ENCODE data around the gene RGN. TPM values are rescaled to one million over a fixed set of nuclear protein-coding genes. Genes with fewer than 3 reads are reported as not detected.
"Not testable (repeated sequence)": the region's sequence is repeated elsewhere in the genome, so short reads cannot be mapped to it uniquely, and the experiment has no call there.

The RGN gene
- total RNA-seq, 1 experiment from 2014 or later, result 1.8 TPM

- ChIA-PET POLR2A (ENCODE audit: low non-redundant PET) (no interaction called here), CTCF (no interaction called here)
- intact Hi-C loops (cut with micrococcal nuclease; ENCODE audit: unreplicated experiment), result no loop called here
- BruUV-seq (replicated peaks), result TSS peak; percentile 70
- no peak for DNase-seq (ENCODE audit: low spot score)
- Histone ChIP-seq H3K4me1 (ENCODE audit: insufficient read depth, low read length, poor library complexity, severe bottlenecking) (no peaks in the 10 kb centered on the region), H3K9me3 (ENCODE audit: low read depth, low read length, poor library complexity, severe bottlenecking) (no peaks in the 10 kb centered on the region), H3K4me3 (ENCODE audit: low read depth, low read length, poor library complexity, severe bottlenecking) (peak overlapping the region; percentile 50), H3K27ac (ENCODE audit: low read depth, low read length, poor library complexity, severe bottlenecking) (no peak overlapping the region), H3K36me3 (ENCODE audit: insufficient read depth, low read length, poor library complexity, severe bottlenecking) (no peaks in the 10 kb centered on the region), H3K27me3 (replicated peaks; ENCODE audit: insufficient read depth, low read depth, low read length, poor library complexity) (no peaks in the 10 kb centered on the region)
- TF ChIP-seq CTCF (conservative IDR thresholded peaks at IDR 0.05; ENCODE audit: low read depth, low read length), result no peak
- TF ChIP-seq EZH2 (IDR thresholded peaks at IDR 0.05; ENCODE audit: borderline replicate concordance, low read depth, low read length, poor library complexity, severe bottlenecking), result no peak
These were observed 51.7 kb downstream of the RGN start for GRCh38 chrX:47129899-47130358.

DNA sequence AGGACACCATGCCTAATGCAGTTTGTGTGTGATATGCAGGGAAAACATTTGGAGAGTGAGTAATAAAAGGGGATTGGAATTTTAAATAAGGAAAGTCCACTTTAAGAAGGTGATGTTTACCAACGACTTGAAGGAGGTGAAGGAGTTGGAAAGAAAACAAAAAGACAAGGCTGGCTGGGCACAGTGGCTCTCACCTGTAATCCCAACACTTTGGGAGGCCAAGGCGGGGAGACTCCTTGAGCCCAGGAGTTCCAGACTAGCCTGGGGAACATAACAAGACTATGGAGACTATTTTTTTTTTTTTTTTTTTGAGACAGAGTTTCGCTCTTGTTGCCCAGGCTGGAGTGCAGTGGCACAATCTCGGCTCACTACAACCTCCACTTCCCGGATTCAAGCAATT, 55.2 kb downstream of the RGN start:
- TF ChIP-seq EZH2 (IDR thresholded peaks at IDR 0.05; ENCODE audit: borderline replicate concordance, low read depth, low read length, poor library complexity, severe bottlenecking) (no peak), CTCF (conservative IDR thresholded peaks at IDR 0.05; ENCODE audit: low read depth, low read length) (no peak)
- DNase-seq (ENCODE audit: low spot score), result no peak
- ChIA-PET CTCF (no interaction called here), POLR2A (ENCODE audit: low non-redundant PET) (no interaction called here)
- no peaks in the 10 kb centered on the region for H3K36me3 ChIP-seq (ENCODE audit: insufficient read depth, low read length, poor library complexity, severe bottlenecking)
- no peak overlapping the region for H3K27ac ChIP-seq (ENCODE audit: low read depth, low read length, poor library complexity, severe bottlenecking)
- intact Hi-C loops (cut with micrococcal nuclease; ENCODE audit: unreplicated experiment), result no loop called here
- no peaks in the 10 kb centered on the region for H3K27me3 ChIP-seq (replicated peaks; ENCODE audit: insufficient read depth, low read depth, low read length, poor library complexity)
- no peak overlapping the region for H3K4me3 ChIP-seq (ENCODE audit: low read depth, low read length, poor library complexity, severe bottlenecking)
- no peaks in the 10 kb centered on the region for H3K4me1 ChIP-seq (ENCODE audit: insufficient read depth, low read length, poor library complexity, severe bottlenecking)
- BruUV-seq (replicated peaks), result no TSS peak
- H3K9me3 ChIP-seq (ENCODE audit: low read depth, low read length, poor library complexity, severe bottlenecking), result no peaks in the 10 kb centered on the region

- H3K27ac ChIP-seq (ENCODE audit: low read depth, low read length, poor library complexity, severe bottlenecking); H3K27me3 ChIP-seq (replicated peaks; ENCODE audit: insufficient read depth, low read depth, low read length, poor library complexity); H3K36me3 ChIP-seq (ENCODE audit: insufficient read depth, low read length, poor library complexity, severe bottlenecking); H3K9me3 ChIP-seq (ENCODE audit: low read depth, low read length, poor library complexity, severe bottlenecking); H3K4me3 ChIP-seq (ENCODE audit: low read depth, low read length, poor library complexity, severe bottlenecking); BruUV-seq (replicated peaks); H3K4me1 ChIP-seq (ENCODE audit: insufficient read depth, low read length, poor library complexity, severe bottlenecking); DNase-seq (ENCODE audit: low spot score); CTCF ChIA-PET; intact Hi-C loops (cut with micrococcal nuclease; ENCODE audit: unreplicated experiment); POLR2A ChIA-PET (ENCODE audit: low non-redundant PET): not testable (repeated sequence)
These were observed 57.4 kb downstream of the RGN start for GRCh38 chrX:47135650-47136049.

- no TSS peak for BruUV-seq (replicated peaks)
- Histone ChIP-seq H3K4me3 (ENCODE audit: low read depth, low read length, poor library complexity, severe bottlenecking) (no peak overlapping the region), H3K4me1 (ENCODE audit: insufficient read depth, low read length, poor library complexity, severe bottlenecking) (no peaks in the 10 kb centered on the region), H3K27ac (ENCODE audit: low read depth, low read length, poor library complexity, severe bottlenecking) (no peak overlapping the region), H3K27me3 (replicated peaks; ENCODE audit: insufficient read depth, low read depth, low read length, poor library complexity) (no peaks in the 10 kb centered on the region), H3K36me3 (ENCODE audit: insufficient read depth, low read length, poor library complexity, severe bottlenecking) (peaks cover 8% of the 10 kb centered on the region), H3K9me3 (ENCODE audit: low read depth, low read length, poor library complexity, severe bottlenecking) (no peaks in the 10 kb centered on the region)
- intact Hi-C loops (cut with micrococcal nuclease; ENCODE audit: unreplicated experiment), result no loop called here
- TF ChIP-seq EZH2 (IDR thresholded peaks at IDR 0.05; ENCODE audit: borderline replicate concordance, low read depth, low read length, poor library complexity, severe bottlenecking), result no peak
- TF ChIP-seq CTCF (conservative IDR thresholded peaks at IDR 0.05; ENCODE audit: low read depth, low read length), result no peak
- CTCF ChIA-PET, result no interaction called here
- POLR2A ChIA-PET (ENCODE audit: low non-redundant PET), result no interaction called here
- DNase-seq (ENCODE audit: low spot score), result no peak
These were observed 59.9 kb downstream of the RGN start for GRCh38 chrX:47138171-47138570.
